Loucy (cell line): ENCODE data around the gene IPO4.

Source experiments
- H2AFZ ChIP-seq: fragments of 200-600 bp; sonication (generic); 2 replicates; pipeline ENCODE4 v1.6.0; 2016; ENCODE audit warnings: antibody characterized with exemption, mild to moderate bottlenecking, low read length, moderate library complexity
- H3F3A ChIP-seq: fragments of 200-600 bp; 2 replicates; pipeline ENCODE4 v1.6.0; 2016; ENCODE audit warnings: antibody characterized with exemption, low read depth, mild to moderate bottlenecking
- H3K27me3 ChIP-seq: fragments of 200-600 bp; sonication (generic); 2 replicates; pipeline ENCODE4 v1.6.1; 2014; ENCODE audit warnings: low read length, mild to moderate bottlenecking; ENCODE audit not compliant: insufficient read depth, poor library complexity, severe bottlenecking
- H3K36me3 ChIP-seq: fragments of 200-600 bp; sonication (generic); 2 replicates; pipeline ENCODE4 v1.6.1; 2016; ENCODE audit warnings: low read length; ENCODE audit not compliant: insufficient read depth
- H3K4me1 ChIP-seq: fragments of 200-600 bp; sonication (generic); 2 replicates; pipeline ENCODE4 v1.5.1; 2014; ENCODE audit warnings: low read length, mild to moderate bottlenecking; ENCODE audit not compliant: insufficient read depth, poor library complexity, severe bottlenecking
- H3K4me2 ChIP-seq: fragments of 200-600 bp; sonication (generic); 2 replicates; pipeline ENCODE4 v1.6.0; 2014; ENCODE audit warnings: antibody characterized with exemption, low read length, low read depth, mild to moderate bottlenecking; ENCODE audit not compliant: poor library complexity, severe bottlenecking
- H3K4me3 ChIP-seq: fragments of 200-600 bp; sonication (generic); 2 replicates; pipeline ENCODE4 v1.5.1; 2014; ENCODE audit warnings: low read length, mild to moderate bottlenecking, mixed read lengths; ENCODE audit not compliant: poor library complexity, severe bottlenecking
- H3K79me2 ChIP-seq: fragments of 200-600 bp; sonication (generic); 2 replicates; pipeline ENCODE4 v1.6.1; 2014; ENCODE audit warnings: low read length; ENCODE audit not compliant: insufficient read depth
- H3K9ac ChIP-seq: fragments of 200-600 bp; sonication (generic); 2 replicates; pipeline ENCODE4 v1.6.0; 2014; ENCODE audit warnings: mild to moderate bottlenecking, low read depth, low read length, moderate library complexity; ENCODE audit not compliant: poor library complexity, severe bottlenecking
- H3K9me2 ChIP-seq: fragments of 200-600 bp; sonication (generic); replicated peaks from 2 replicates; pipeline ENCODE4 v1.6.1; 2016; ENCODE audit warnings: low read depth, low read length, mixed read lengths
- H3K9me3 ChIP-seq: fragments of 200-600 bp; sonication (generic); 2 replicates; pipeline ENCODE4 v1.6.1; 2014; ENCODE audit warnings: mild to moderate bottlenecking, antibody characterized with exemption, low read length, low read depth; ENCODE audit not compliant: insufficient read depth
- H4K20me1 ChIP-seq: fragments of 200-600 bp; sonication (generic); 2 replicates; pipeline ENCODE4 v1.6.0; 2014; ENCODE audit warnings: antibody characterized with exemption, low read length, mild to moderate bottlenecking; ENCODE audit not compliant: insufficient read depth, poor library complexity, severe bottlenecking
- EZH2phosphoT487 ChIP-seq: fragments of 200-600 bp; IDR thresholded peaks from 2 replicates; pipeline ENCODE4 v1.6.1; 2018; ENCODE audit warnings: antibody characterized with exemption, mild to moderate bottlenecking, moderate library complexity, borderline replicate concordance
- TF ChIP-seq, protein P1 (sequence below): fragments of 200-600 bp; sonication (generic); conservative IDR thresholded peaks from 2 replicates; pipeline ENCODE4 v1.5.1; 2014; ENCODE audit warnings: mild to moderate bottlenecking, antibody characterized with exemption, low read length

The IPO4 gene

DNA sequence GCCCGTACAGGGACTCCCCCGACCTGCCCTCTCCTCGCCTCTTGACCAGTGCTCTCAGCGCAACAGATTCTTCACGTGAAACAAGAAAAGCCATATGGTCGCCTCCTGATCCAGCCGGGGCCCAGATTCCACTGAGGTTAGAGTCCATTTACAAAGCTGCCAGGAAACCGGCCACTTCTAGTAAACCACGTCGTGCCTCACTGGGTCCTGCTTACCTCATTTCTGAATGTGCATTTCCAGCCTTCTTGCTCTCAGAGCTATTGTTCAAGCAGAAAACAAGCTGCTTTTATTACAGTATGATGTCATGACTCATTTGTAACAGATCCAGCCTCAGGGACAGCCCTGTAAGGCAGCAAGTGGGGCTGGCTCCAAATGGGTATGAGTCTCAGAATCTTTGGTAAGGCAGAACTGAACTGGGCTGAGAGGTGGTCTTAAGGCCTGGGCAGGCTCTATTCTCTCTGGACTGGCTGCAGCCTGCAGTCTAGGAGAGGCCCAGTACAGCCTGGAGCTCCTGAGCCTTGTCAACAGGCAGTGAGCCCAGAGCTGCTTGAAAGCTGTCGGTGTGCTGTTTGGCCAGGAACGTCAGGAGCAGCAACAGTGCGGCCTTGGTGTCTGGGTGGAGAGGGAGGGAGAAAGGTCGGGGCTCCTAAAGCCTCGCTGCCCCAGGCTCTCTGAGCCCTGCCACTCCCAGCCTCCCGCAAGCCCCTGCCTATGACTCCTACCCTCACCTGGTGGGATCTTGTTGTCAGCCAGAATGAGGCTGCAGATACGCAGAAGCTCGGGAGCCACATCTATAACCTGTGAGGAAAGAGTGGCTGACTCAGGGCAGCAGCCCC is 8.4 kb downstream of the IPO4 start:
- H3K9ac ChIP-seq: no peak overlapping the region
- no peak overlapping the region for H3K4me2 ChIP-seq
- H3K9me3 ChIP-seq: no peaks in the 10 kb centered on the region
- H3K27me3 ChIP-seq: no peaks in the 10 kb centered on the region
- no peaks in the 10 kb centered on the region for H3K4me1 ChIP-seq
- H3K4me3 ChIP-seq: no peak overlapping the region
- H3K79me2 ChIP-seq: no peaks in the 10 kb centered on the region
- no peak overlapping the region for H2AFZ ChIP-seq
- no peaks in the 10 kb centered on the region for H3F3A ChIP-seq
- no peaks in the 10 kb centered on the region for H4K20me1 ChIP-seq
- peaks cover 7% of the 10 kb centered on the region; the same call in 1 of the 2 replicates for H3K36me3 ChIP-seq
- no peak for TF ChIP-seq EZH2phosphoT487
- TF ChIP-seq, protein P1, sequence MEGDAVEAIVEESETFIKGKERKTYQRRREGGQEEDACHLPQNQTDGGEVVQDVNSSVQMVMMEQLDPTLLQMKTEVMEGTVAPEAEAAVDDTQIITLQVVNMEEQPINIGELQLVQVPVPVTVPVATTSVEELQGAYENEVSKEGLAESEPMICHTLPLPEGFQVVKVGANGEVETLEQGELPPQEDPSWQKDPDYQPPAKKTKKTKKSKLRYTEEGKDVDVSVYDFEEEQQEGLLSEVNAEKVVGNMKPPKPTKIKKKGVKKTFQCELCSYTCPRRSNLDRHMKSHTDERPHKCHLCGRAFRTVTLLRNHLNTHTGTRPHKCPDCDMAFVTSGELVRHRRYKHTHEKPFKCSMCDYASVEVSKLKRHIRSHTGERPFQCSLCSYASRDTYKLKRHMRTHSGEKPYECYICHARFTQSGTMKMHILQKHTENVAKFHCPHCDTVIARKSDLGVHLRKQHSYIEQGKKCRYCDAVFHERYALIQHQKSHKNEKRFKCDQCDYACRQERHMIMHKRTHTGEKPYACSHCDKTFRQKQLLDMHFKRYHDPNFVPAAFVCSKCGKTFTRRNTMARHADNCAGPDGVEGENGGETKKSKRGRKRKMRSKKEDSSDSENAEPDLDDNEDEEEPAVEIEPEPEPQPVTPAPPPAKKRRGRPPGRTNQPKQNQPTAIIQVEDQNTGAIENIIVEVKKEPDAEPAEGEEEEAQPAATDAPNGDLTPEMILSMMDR: no peak
- H3K9me2 ChIP-seq: no peaks in the 10 kb centered on the region

DNA sequence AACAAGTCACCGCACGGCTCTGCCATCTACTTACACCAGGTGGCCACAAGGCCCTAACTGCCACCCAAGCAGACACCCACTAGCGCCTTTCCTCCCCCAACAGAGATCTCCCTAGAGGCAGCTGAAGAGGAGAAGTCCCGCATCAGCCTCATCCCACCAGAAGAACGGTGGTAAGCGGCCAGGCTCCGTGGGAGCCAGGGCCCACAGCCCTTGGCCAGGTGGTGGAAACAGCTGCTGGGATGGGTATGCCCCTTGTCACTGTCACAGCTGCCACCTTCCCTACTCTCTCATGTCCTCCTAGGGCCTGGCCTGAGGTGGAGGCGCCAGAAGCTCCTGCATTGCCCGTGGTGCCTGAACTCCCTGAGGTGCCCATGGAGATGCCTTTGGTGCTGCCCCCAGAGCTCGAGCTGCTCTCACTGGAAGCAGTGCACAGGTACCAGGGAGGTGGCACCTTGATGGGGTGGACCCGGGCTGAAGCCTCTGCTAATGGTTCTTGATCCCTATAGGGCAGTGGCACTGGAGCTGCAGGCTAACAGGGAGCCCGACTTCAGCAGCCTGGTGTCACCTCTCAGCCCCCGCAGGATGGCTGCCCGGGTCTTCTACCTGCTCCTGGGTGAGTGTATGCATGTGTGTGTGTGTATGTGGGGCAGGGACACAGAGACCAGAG is 9.2 kb downstream of the IPO4 start:
- H3K79me2 ChIP-seq: no peaks in the 10 kb centered on the region
- TF ChIP-seq, protein P1: no peak
- no peak overlapping the region for H3K4me2 ChIP-seq
- no peak overlapping the region for H2AFZ ChIP-seq
- no peaks in the 10 kb centered on the region for H3K27me3 ChIP-seq
- H3K9me2 ChIP-seq: no peaks in the 10 kb centered on the region
- no peak overlapping the region for H3K9ac ChIP-seq
- H3K9me3 ChIP-seq: no peaks in the 10 kb centered on the region
- H4K20me1 ChIP-seq: no peaks in the 10 kb centered on the region
- H3F3A ChIP-seq: no peaks in the 10 kb centered on the region
- H3K4me1 ChIP-seq: no peaks in the 10 kb centered on the region
- peaks cover 7% of the 10 kb centered on the region; the same call in 1 of the 2 replicates for H3K36me3 ChIP-seq
- no peak overlapping the region for H3K4me3 ChIP-seq

DNA sequence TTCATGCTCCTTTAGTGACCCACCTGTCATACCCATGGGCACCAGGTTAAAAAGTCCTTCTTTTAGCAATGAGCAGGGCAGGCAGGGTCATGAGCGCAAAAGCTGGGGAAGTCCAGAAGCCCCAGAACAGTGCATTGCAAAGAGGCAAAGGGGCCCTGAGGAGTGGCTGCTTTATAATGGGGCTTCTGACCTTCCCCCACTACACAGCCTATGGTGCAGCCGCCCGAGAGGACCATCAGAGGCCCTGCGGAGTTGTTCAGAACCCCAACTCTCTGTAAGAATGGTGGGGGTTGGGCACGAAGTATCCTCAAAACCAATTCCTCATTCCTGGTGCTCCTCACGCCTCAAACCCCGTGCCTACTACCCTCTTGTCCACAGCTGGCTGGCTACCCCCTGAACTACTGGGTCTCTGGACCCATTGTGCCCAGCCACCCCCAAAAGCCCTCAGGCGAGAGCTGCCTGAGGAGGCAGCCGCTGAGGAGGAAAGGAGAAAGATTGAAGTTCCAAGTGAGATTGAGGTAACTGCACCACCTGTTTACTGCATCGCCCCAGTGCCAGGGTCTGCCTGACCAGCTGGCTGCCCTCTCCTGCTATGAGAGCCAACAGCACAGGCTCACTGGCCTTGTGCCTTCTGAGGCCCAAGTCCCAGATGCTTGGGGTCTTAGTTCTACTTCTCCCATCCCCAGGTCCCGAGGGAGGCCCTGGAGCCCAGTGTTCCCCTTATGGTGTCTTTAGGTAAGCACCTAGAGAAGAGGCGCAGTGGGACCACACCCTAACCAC is 10.0 kb downstream of the IPO4 start:
- Histone ChIP-seq H3K9me2 (no peaks in the 10 kb centered on the region), H4K20me1 (no peaks in the 10 kb centered on the region), H3K27me3 (no peaks in the 10 kb centered on the region), H3K4me3 (no peak overlapping the region), H3K4me1 (no peaks in the 10 kb centered on the region), H3F3A (no peaks in the 10 kb centered on the region), H3K9me3 (no peaks in the 10 kb centered on the region), H3K36me3 (peaks cover 7% of the 10 kb centered on the region; the same call in 1 of the 2 replicates), H3K4me2 (no peak overlapping the region), H3K9ac (no peak overlapping the region), H2AFZ (no peak overlapping the region), H3K79me2 (no peaks in the 10 kb centered on the region)
- no peak for TF ChIP-seq EZH2phosphoT487
- TF ChIP-seq, protein P1: no peak
